GM18507 (cell line): ENCODE measurements around the gene ATXN1.
"Not testable (repeated sequence)": the region's sequence is repeated elsewhere in the genome, so short reads cannot be mapped to it uniquely, and the experiment has no call there.

Experiments
- DNase-seq: peaks from one replicate; pipeline ENCODE4 v3.0.0; 2011; ENCODE audit warnings: low read depth; ENCODE audit not compliant: insufficient read length; ENCODE audit errors: extremely low spot score
- FAIRE-seq: peaks from 2 replicates; lab custom pipeline; 2011; peaks lifted over from hg19 to GRCh38; lab: Jason Lieb, UNC

The ATXN1 gene

DNA sequence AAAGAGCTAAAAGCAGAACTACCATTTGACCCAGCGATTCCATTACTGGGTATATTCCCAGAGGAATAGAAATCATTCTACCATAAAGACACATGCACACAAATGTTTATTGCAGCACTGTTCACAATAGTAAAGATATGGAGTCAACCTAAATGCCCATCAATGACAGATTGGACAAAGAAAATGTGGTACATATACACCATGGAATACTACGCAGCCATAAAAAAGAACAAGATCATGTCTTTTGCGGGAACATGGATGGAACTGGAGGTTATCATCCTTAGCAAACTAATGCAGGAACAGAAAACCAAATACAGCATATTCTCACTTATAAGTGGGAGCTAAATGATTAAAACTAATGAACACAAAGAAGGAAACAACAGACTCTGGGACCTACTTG is 23.7 kb upstream of the ATXN1 start:
- not testable (repeated sequence) for FAIRE-seq

DNA sequence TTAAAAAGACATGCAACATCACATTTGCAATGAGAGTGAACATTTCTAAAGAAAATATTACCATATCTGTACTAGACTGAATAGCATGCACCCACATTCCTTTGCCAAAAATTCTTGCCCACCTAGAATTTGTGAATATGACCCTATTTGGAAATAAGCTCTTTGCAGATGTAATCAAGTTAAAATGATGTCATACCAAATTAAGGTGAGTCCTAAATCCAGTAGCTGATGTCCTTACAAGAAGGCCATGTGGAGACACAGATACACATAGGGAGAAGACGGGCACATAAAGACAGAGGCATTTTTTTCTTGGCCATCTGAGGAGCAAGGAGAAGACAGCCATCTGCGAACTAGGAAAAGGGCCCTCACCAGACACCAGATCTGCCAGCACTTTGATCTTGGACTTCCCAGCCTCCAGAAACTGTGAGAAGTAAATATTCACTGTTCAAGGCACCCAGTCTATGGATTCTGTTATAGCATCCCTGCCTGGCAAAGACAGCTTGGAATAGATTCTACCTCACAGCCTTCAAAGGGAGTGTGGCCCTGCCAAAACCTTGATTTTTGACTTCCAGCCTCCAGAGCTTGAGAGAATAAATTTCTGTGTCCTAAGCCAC is 22.8 kb upstream of the ATXN1 start:
- DNase-seq (no peak), FAIRE-seq (no peak)

More for the DNA sequence above, 23.7 kb upstream of the ATXN1 start:
- DNase-seq: not testable (repeated sequence)

DNA sequence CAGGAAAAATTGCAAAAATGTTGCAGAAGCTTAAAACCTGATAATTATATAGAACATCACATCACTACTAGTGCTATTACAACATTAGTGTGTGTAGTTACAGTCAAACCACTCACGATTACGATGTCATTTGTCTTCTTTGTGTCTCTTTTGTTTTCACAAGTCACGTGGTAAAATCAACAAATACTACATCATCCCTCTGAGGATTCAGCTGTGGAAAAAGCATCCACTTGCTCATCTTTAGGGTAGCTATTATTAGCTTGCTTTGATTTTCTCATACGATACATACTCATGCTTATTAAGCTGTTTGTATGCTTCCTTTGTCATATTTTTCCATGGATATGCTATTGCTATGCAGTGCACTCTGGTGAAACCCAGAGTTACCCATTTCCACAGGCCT is 22.2 kb upstream of the ATXN1 start:
- FAIRE-seq: no peak
- no peak for DNase-seq

DNA sequence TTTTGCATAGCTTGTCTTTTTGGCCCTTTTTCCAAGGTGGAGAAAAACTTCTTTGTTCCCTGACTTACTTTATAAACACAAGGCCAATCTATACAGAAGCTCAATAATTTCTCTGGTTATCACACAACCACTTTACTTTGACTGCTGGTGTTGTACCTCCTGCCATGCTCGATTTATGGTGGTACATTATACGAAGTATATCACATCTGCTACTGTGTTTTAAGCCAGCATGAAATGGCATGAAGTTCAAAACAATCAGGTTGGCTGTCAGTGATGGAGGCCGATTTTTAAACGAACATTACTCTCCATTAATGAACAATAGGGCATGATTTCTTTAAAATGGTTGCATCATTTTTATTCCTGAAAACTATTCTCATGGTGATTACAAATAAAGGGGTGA is 21.0 kb upstream of the ATXN1 start:
- FAIRE-seq (no peak), DNase-seq (no peak)

DNA sequence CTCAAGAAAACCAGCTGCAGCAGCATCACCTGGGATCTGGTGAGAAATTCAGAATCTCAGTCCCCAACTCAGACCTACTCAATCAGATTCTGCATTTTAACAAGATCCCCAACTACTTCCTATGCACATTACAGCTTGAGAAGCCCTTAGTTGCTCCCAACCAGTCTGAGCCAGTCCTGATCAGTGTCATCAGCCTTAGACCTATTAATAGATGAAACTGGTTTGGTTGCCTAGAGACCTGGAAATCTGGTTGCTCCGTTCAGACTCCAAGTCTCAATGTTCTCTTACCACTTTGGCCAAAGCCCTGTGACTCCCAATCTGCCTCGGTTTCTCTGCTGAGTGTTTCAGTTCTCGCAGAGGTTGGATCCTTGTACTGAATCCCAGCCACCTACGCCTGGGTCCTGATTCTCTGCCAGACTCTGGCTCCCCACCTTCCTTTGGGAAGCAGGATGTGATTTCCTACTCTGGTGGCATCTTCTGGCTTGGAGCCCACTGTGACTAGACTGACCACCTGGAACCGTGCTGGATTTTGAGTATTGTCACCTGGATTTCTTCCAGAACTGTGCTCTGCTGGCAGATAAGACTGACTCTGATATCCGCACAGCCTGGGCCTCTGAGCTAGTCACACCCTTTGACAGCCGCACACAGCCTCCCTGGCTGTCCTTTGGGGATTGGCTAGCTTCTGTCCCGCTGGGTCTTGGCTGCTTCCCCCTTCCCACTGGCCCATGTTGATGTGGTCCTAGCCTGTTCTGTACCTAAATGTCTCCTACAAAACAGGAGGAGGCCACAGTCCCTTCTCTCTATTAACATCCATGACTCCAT is 20.3 kb upstream of the ATXN1 start:
- no peak for FAIRE-seq

DNA sequence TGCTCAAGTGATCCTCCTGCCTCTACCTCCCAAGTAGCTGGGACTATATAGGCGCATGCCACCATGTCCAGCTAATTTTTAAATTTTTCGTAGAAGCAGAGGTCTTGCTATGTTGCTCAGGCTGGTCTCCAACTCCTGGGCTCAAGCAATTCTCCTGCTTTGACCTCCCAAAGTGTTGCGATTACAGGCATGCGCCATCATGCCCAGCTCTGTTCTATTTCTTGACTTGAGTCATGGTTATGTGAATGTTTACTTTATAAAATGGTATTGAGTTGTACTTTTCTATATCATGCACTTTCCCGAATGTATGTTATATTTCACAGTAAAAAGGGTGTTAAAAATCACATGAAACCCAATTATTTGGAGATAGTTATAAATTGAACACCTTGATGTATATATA is 17.3 kb upstream of the ATXN1 start:
- FAIRE-seq (no peak), DNase-seq (no peak)

More for the DNA sequence above, 20.3 kb upstream of the ATXN1 start:
- DNase-seq: no peak

DNA sequence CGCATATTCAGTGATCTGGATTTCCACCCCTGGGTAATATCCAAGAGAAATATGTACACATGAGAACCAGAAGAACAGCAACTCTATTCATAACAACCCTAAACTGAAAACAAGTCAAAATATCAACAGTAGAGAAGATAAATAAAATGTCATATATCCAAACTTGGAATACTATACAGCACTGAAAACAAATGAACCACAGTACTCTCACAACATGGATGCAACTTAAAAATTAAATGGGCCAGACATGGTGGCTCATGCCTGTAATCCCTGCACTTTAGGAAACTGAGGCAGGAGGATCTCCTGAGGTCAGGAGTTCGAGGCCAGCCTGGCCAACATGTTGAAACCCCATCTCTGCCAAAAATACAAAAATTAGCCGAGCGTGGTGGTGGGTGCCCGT is 16.5 kb upstream of the ATXN1 start:
- DNase-seq (no peak), FAIRE-seq (no peak)

DNA sequence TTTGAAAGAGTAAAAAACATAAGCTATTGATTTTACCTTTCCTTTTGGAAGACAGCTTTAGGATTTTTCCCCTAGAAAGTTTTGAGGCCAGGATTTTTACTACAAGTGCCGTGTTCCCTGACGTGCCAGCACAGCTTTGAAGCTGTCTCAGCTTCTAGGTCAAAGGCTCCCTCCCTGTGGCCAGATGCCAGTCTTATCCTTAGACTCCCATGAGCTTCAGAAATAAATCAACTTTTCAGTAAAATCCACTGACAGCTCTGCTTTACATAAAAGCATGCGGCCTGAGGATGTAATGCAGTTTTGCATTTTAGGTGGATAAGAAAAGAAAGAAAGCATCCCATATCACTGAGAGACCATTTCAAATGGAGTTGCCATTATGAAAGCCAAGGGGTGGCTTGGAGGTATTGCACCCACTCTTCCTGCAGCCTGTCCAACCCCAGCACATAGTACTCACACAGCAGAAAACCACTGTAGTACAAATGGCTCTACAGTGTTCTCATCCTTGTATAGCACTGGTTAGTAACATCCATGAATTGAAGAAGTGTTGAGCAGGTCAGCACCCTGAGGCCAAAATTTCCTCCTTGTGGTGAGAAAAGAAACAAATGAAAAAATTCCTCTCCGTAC is 15.2 kb upstream of the ATXN1 start:
- DNase-seq (no peak), FAIRE-seq (no peak)

DNA sequence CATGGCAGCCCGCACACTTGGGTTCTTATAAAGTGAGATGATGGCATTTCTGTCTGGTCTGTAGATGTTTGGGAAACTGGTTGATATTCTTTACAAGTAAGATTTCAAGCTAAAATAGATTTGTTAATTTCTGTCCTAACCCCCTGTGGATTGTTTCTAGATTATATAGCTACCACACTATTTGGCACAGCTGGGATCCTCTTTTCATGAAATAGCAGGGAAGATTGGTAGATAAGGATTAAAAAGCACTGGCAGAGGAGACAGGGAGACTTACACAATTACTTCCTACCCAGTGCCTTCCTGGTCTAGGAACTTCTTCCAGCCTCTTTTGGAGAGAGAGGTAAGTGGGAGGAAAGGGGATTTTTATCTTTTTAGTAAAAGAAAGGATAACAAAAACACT is 13.2 kb upstream of the ATXN1 start:
- FAIRE-seq (no peak), DNase-seq (no peak)

DNA sequence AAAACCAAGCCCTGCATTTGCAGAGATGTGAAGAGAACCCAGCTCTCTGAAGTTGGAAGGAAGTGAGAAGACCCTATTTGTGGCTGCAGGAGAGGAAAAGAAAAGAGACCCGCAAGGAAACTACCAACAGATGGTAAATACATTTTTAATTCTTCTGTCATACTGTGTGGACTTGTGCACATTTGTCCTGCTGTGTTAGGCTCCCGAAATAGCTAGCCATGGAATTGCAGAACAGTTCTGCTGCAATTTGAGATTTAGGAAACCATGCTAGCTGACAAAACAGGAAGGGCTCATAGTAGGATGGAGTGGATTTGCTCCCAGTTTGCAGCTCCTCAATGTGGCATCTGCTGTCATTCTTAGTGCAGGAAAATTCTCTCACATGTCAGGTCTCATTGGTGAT is 12.1 kb upstream of the ATXN1 start:
- DNase-seq: no peak
- FAIRE-seq: no peak

DNA sequence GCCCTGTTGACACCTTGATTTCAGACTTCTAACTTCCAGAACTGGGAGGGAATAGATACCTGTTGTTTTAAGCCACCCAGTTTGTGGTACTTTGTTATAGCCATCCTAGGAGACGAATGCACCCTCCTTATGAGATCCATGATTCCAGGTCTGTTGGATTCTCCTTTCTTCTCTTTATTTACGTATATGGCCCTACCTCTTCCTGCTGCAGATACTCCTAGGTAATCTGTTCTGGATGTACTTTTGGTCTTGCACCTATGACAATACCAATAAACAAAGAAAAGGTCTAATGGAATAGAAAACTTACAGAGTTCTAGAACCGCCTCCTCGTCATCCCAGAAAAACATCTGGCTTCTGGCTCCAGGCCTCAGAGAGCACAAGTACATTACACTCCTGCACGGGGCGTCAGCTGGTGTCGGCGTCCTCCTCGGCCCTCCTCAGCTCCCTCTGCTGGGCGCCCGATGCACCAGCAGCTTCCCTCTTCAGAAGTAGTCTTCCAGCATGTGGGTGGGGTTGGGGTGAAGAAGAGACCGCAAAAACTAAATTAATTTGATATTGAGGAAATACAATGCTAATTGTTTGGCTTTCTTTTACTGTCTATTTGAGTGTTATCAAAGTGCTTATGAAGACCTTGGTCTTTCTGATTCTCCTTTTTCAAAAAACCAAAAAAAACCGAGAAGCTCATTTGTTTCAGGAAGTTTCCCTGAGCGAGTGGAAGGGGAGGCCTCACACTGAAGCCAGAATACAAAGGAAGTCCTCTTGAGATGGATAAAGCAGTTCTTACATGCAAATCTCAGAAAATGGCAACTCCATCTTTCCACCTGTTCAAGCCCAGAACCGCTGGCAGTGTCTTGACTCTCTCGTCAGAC is 9.7 kb upstream of the ATXN1 start:
- FAIRE-seq (peak; percentile 76), DNase-seq (no peak)

DNA sequence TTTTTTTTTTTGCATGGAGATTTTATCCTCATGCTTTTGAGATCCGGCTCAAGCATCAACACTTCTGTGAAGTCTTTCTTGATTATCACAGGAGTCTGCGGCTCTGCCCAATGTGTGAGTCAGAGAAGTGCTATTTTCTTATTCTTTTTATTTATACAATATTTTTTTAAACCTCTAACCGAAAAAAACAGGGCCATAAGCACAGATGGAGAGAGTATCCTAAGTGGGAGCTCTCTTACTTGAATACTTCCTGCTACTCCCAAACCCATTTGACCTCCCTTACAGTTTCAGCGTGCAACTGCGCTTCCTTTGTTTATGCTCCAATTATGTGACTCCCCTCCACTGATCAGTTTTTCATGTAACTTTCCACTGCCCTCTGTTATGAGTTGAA is 8.7 kb upstream of the ATXN1 start:
- no peak for FAIRE-seq
- DNase-seq: no peak

DNA sequence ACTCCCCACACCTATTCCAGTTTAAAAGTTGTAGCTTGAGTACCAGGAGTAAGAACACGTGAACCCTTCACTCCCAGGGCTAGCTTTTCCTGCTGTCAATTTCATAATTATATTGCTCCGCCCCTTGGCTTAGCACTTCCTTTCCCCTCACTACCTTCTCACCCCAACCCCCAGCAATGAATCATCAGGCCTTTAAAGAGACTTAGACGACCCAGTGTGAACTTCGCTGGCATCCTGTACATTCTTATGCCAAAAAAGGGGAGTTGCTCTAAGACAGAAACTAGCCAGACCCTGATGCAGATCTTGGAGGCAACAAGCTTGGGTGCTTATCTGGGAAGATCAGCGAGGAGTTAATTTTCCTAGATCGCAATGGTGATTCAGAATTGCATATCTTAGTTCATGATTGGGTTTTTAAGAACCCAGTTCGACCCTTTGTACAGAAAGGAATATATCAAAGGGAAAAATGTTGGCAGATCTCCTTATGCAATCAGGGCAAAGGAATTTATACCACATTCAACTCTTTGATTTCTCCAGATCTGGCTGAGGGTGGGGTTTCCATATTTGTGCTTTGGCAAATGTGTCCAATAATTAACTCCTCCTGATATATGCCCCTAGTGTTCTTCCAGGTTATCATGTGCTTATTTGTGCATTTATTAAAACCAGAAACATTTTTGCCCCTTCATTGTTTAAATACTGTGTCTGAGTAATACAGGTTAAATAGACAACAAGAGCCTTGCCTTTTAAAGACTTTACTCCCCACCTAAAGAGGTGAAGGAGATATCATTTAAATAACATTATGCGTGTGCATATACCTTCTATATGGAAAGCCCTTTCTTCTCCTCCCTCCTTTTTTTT is 8.1 kb upstream of the ATXN1 start:
- FAIRE-seq: peak; percentile 60
- DNase-seq: no peak

DNA sequence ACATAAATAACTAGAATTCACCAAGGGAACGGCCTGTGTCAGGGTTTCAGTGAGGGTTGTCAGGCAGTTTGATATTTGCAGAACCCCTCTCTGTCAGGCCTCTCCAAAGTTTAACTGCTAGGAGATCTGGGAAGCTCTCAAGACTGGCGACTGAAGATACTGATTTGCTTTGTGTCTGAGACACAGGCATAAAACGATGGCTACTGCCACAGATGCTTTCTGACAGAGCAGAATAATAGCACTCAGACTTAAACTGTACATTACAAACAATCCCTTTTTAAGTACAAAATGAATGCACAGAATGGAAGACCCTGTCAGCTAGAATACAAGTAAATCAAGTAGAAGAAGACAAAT is 7.2 kb upstream of the ATXN1 start:
- DNase-seq: no peak
- no peak for FAIRE-seq

DNA sequence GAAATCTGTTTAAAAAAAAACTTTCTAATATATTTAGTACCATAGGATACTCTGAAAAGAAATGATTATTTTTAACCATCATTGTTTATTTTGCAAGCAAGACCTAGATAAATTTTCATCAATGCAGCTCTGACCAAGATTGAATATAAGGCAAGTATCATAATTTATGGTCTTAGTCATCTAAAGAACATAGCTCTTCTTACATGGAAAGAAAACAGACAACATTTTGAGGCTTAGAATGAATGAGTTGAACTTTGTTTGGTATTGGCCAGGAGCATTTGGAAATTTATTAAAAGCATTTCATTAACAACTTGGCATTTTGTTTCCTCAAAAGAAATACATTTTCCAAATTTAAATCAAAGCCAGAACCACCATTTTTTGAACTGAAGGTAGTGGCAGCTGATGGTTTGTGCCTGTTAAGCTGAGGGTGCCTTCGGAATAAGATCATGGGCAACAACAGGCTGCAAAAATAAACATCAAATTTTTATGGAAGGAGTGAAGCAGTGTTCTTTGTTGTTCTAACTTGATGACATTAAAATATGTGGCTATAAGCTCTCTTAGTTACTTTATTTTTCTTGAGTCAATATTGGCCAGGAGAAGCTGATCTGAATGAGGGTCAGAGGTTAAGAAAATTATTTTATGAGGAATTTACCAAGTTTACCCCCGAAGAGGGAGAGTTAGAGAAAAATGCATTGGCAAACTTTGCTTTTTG is 6.7 kb upstream of the ATXN1 start:
- FAIRE-seq (no peak), DNase-seq (no peak)

DNA sequence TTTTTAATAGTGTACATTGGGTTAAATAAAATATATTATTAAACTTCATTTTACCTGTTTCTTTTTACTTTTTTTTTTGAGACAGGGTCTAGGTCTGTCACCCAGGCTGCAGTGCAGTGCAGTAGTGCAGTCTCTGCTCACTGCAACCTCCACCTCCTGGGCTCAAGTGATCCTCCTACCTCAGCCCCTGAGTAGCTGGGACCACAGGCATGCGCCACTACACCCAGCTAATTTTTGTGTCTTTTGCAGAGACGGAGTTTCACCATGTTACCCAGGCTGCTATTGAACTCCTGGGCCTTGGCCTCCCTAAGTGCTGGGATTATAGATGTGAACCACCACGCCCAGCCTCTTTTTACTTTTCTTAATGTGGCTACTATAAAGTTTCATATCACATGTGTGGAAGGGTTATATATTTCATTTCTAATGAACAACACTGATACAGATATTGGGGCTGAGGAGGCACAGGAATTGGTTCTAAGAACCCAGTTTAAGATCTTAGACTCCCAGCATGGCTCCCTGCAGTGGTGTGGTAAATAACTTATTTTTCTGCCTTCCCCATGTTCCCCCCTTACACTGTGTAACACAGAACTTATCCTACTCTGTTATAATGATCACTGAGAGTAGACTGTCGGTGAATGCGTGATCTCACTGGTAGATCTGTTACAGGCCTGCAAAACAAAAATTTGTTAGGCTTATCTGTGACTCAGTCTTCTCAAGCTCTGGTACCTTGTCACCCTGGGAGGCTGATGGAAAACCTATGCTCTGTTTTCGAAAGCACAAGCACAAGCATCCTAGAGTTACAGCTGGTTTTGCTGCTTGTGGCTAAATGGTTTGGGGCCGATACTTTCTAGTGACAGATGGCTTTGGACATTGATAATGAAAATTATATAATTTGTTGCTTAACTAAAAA is 5.8 kb upstream of the ATXN1 start:
- DNase-seq: no peak
- no peak for FAIRE-seq

DNA sequence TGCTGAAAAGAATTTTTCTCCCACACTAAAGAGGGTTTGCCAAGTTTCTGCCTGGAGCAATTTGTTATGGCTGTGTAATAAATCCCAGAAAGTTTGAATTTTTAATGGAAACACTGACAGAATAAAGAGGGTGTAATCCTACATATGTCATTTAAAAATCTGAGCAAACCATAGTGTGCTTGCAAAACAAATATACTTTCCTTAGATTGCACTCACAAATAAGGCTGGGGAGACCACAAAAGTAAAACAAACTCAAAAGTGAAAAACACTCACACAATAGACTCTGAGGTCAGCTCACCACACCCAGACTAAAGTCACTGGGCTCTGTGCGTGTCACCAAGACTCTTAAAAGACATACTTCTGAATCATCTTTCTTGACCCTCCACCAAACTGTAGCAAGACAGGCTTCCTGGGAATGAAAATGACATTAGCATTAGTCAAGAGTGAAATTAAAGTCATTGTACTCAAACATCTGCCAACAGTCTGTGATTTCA is 4.8 kb upstream of the ATXN1 start:
- FAIRE-seq (no peak), DNase-seq (no peak)
